Activated CD4-positive, alpha-beta T cell treated with anti-CD3 and anti-CD28 coated beads, Interleukin-2, amount 50 U/mL, for 4 hours (primary cell): Measurements from ENCODE around the gene IGSF9B.

Experiments
- DNase-seq, 2 experiments: peaks; one replicate each; pipeline ENCODE4 v3.0.0-alpha.2; 2020

IGSF9B gene

DNA sequence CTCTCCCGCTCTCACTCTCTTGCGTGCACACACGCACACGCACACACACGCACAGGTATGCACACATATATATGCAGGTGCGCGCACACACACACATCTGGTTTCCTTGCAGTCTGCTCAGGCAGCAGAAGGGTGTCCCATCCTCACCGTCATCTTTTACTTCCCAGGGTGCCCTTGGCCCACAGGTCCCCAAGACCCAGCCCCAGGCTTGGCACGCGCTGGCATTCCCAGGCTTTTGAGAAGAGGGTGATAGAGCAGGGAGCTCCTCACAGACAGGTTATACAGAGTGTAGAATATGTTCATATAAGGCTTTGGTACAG is 59.5 kb downstream of the IGSF9B start:
- DNase-seq: no peak

DNA sequence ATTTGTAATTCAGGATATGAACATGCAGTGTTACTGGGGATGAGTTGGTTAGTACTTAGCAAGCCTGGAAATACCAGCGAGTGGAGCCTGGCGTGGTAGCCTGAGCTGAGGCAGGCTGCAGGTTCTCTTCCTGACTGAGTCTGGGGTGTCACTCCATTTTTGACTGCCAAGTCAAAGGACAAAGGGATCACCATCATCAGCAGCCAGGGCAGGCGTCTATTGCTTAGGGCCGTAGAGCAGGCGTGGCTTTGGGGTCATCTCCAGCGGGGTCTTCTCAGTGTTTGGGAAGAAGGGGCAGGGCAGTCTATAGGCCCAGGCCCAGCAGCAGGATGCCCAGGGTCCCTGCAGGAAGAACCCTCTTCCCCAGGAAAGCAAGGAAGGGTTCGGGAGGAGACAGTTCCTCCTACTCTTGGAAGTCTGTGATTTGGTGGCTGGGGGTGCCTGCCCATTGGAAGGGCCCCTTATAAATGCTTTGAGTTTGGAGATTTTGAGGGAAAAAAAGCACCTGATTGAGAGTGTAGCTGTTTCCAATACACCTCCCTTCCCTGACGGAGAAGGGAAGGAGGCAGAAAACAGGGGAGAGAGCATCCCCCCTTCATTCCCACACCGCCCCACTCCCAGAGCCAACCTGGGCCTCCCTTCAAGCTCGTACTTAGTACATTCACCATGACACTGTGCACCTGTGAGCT is 60.0 kb downstream of the IGSF9B start:
- DNase-seq: no peak

DNA sequence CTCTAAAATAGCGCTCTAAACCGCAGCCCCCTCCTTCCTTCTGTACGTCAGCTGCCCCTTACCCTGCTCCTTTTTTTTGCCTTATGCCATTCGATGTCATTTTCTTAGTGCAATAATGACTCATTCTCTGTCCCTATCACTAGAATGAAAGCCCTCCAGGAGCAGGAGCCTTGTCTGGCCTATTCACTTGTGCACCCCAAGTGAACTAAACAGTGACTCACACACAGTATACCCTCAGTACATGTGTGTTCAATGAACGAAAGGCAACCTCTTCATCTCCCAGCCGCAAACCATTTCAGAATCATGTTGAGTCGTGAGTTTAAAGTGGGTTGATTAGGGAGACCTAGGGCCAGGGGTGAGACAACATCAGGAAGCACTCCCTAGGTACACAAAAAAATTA is 60.7 kb downstream of the IGSF9B start:
- DNase-seq: no peak

DNA sequence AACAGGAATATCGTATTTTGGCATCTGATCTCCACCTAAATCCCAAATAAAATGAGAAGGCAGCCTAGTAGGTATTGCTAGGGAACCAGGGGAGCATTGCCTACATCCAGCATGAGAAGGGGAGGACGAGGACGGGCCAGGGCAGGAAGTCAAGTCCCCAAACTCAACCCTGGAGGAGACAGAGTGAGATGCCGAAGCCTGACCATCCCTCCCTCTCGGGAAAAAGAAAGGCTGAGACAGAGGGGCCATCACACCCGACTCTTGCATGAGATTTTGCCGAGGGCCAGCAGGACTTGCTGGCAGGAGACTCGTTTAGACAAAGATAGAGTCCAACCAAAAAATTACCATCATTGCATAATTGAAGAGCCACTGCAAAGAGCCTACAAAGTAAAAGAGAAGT is 61.2 kb downstream of the IGSF9B start:
- no peak for DNase-seq

DNA sequence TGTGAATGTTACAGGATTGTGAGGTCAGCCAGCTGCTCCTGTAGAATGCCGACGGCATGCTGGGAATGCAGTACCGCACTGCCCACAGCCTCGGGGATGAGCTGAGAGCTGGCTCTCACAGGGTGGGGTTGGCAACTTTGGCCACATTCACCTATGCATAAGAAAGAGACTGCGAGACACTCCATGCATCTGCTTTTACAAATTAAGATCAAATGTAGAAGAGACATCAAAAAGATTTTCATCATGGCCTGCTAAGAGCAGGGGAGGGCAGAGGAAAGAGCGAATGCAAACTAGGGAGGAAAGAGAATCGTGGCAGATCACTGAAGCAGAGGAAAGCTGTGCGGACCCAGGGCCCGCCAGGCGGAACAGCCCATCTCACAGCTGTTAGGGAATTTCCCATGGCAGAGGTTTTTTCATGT is 61.7 kb downstream of the IGSF9B start:
- DNase-seq: no peak

DNA sequence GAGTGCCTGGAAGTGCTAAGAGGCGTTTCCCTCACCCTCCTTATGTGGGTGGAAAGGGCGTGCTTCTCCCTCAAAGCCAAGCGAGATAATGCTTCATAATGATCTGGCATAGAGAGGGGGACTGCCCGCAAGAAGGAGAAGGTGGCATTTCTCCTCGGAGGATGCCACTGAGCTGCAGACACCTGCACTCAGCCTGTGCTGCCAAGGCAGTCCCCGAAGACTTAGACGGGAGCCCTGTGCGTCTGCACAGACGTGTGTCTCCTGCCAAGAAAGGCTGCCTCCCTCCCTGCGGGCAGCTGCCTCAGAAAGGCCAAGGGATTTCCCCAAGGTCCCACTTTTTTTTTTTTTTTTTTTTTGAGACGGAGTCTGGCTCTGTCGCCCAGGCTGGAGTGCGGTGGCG is 63.4 kb downstream of the IGSF9B start:
- no peak for DNase-seq

DNA sequence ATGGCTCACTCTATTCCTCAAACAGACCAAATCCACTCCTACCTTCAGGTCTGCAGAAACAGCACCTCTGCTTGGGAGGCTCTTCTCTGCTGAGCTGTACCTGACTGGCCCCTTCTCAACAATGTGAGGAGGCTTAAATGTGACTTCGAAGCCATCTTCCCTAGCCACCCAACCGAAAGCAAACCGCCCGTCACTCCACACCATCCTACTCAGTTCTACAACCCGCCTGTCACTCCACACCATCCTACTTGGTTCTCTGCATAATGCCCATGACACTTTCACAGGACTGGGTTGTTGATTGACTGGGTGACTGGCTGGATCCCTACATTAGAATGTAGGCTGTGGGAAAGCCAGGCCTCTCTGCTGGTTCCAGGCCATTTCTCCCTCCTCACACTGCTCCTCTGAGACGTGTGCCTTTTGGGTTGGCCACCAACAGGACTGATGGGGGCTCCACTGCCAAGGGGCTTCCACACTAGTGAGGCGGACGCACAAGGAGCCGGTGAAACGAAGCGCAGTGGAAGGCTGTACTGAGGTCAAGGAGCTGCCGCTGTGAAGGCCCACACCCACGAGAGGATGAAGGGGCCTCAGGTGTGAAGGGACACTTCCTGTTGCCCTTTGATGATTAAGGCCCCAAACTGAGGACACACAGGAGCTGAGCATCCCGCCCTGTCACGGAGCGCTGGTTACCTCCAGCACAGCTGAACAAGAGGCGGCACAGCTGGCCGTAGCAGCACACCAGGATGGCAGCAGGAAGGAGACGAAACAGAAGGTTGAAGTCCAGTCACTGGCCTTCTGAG is 64.0 kb downstream of the IGSF9B start:
- DNase-seq: no peak

DNA sequence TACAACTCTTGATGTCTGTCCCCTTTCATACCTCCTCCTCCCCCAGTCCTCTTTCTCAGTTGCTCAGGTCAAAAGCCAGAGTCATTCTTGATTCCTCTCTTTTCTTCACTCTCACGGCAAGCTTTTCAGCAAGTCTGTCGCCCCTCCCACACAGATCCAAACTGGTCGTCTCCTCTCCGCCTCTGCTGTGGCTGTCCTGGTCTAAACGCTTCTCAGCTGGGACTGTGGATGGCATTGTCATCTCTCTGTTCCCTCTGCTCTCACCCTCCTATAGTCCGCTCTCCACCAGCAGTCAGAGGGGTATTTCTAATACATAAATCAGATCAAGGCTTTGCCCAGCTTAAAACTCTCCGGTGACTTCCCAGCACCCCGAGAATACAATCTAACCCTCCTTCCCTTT is 64.6 kb downstream of the IGSF9B start:
- no peak for DNase-seq

DNA sequence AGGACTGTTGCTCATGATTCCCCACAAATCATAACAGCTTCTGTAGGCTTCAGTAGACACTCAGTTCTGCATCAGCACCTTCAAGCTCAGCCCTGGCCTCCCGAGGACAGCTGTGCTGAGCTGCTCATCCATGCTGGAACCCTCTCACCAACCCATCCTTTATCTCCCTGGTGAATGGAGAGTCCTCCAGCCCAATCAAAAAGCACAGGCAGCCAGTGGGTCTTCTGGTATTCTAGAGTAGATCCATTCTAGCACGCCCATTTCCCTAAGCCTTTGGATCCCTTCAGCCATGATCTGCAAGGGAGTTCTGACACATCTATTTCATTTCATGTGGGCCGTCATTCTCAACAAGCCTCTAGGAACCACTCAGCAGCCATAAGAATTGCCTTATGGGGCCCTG is 66.9 kb downstream of the IGSF9B start:
- DNase-seq: no peak

DNA sequence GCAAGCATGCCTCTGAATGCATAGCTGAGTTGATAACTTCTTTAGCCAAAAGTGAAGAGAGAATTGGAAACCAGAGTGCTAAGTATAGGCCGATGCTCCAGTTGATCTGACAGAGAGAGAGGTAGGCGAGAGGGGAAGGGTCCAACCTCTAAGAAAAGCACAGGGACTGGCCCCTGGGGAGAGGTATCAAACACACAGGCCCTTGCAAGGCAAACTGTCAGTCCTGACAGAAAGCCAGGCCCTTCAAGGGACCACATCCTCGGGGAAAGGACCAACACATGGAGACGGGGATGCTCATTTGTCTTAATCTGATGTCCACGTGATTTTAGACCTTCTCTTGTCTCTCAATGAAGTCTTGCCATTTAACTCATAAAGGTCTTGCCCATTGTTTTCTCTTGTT is 67.6 kb downstream of the IGSF9B start:
- no peak for DNase-seq

DNA sequence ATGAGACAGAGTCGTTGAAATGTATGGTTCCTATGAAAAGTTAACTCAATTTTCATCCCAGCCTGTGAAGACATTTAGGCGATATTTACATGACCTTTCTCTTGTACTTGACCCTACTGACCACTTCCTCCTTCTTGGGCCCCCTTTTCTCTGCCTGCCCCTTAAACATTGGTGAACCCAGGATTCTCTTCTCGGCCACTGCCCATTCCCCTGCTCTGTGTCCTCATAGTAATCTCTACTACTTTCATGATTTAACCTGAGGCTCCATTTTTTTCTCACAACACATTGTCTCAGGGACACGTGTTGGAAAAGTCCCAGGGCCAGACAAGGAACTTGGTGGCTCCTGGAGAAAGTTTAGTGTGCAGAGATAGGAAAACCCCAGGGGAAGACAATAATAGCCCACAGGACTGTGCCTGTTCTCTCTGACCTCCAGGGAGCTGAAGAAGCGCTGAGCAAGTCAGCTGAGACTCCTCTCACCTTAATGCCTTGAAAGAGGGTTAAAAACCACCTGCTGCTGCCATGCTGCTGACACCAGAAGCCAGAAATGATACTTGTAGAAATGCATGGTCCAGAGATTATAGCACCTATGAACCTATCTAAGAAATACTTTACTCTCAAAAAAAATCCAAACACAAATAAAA is 69.0 kb downstream of the IGSF9B start:
- DNase-seq: no peak

DNA sequence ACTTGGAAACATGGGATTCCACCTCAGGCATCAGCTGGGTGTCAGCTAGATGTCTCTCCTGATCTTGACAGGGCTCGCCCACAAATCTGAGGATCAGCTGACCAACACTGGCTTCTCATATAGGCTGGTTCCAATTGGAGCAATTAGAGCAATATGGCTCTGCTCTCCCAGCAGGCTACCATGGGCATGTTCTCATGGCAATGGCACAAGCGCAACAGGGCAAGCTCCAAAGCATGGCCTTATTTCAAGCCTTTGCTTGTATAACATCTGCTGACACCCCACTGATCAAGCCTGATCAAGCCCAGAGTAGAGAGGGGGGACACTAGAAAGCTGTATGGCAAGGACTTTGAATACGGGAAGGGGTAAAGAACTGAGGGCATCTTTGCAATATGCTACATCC is 70.7 kb downstream of the IGSF9B start:
- no peak for DNase-seq

DNA sequence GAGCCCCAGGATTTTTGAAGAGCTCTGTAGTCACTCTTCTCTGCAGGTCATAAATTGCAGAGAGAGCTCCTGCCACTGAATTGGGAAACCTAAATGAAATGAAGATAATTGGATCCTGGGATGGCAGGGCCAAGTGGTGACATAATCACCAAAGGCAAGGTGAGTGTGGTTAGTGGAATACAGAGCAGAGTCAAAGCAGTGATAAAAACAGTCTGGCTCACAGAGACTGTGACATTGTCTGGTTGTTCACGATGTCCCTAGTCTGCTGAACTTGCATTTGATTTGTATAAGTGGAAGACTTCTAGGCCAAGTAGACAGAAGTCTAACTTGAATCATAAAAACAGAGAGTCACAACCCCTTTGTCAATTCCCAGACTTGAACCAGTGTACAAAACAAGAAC is 84.6 kb downstream of the IGSF9B start:
- DNase-seq: no peak

DNA sequence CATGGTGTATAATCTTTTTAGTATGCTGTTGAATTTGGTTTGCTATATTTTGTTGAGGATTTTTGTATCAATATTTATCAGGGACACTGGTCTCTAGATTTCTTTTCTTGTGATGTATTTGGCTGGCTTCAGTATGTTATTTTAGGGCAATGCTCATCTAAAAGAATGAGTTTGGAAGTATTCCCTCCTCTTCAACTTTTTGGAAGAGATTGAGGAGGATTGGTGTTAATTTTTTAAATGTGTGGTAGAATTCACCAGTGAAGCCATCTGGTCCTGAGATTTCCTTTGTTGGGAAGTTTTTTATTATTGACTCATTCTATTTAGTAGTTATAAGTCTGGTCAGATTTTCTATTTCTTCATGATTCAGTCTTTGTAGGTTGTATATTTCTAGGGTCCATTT is 89.3 kb downstream of the IGSF9B start:
- DNase-seq: no peak

DNA sequence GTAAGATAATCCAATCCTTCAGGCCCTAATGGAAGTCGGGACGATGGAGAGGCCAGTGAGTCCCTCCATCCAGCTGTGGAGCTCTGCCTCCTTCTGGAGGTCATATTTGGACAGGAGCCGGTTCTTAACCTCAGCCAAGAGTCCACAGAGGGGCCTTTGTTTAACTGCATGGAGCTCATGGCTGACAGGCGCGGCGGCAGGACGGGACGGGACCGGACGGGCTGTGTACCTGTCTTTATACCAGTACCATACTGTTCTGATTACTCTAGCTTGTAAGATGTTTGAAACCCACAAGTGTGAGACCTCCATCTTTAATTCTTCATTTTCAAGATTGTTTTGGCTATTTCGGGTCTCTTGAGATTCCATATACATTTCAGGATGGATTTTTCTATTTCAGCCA is 91.3 kb downstream of the IGSF9B start:
- DNase-seq: no peak

DNA sequence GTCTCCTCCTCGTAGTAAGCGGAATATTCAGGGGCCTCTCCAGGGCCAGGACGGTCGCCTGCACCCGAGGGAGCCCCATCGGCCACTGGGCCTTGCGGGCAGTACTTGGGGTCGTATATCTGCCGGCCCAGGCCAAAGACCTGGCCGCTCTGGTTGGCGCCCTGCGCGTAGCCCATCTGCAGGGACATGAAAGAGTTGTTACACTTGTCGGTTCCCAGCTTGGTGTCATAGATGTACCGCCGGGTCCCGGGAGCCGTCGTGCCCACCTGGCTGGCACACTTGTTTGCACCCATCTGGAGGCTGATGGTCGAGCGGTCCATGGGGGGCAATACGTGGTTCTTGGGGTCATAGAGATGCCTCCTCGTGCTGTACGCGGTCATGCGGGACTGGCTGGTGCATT is 92.0 kb downstream of the IGSF9B start:
- DNase-seq: no peak

DNA sequence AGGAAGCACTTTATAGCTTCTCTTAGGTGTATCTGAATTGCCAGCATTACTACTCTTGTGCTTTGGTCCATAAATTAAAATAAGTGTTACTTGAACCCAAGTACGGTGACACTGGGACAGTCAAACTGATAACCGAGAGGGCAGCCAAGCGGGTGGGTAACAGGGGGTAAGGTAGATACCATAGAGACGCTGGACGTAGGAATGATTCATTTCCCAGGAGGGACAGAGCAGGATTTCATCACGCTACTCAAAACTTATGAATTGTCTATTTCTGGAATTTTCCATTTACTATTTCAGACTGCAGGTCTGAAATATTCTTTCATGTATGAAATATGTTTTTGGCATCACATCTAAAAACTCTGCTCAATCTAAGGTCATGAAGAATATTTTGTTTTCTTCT is 96.6 kb downstream of the IGSF9B start:
- no peak for DNase-seq
